SK-N-MC (cell line): Measurements from ENCODE around the gene NPC1.

Experiments
- EZH2 ChIP-seq: fragments of 200-600 bp; sonication (generic); IDR thresholded peaks from one replicate; pipeline ENCODE4 v1.6.1; 2017; ENCODE audit warnings: antibody characterized with exemption
- FOXP2 ChIP-seq: optimal IDR thresholded peaks from 2 replicates; pipeline ENCODE3; 2011; ENCODE audit warnings: mild to moderate bottlenecking, moderate library complexity; ENCODE audit not compliant: insufficient read depth; ENCODE audit errors: extremely low read length, control extremely low read depth
- POLR2AphosphoS5 ChIP-seq: IDR thresholded peaks from 2 replicates; pipeline ENCODE4 v1.6.1; 2012; ENCODE audit warnings: mild to moderate bottlenecking, low read depth, low read length, borderline replicate concordance

DNA sequence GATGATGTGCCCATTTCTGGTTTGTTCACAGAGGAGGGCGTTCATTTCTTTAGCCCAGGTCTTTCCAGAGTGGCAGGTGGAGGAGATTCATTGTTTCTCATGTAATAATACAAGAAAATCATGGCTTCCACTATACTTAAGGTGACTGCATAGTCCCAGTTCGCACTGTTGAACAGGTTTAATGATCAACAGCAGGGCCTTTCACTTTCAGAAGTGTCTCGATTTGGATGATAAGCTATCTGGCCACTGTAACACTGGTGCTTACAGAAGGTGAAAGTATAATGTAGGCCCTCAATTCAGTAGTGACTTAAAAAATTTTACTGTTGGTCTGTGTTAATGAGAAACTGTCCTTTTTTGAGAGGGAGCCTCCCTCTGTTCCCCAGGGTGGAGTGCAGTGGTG is 81.6 kb downstream of the NPC1 start:
- TF ChIP-seq POLR2AphosphoS5 (no peak), FOXP2 (no peak), EZH2 (no peak)
